MCF 10A (cell line): ENCODE results near the gene GNB3. TPM values are rescaled to one million over a fixed set of nuclear protein-coding genes. Genes with fewer than 3 reads are reported as not detected.

Source experiments
- BruUV-seq: library from RNA; stranded (reverse); fragments of 400-500 nt; replicated peaks from 2 replicates; lab custom pipeline; 2021; lab: Mats Ljungman, UMichigan
- CTCF ChIA-PET: fragments of 300-600 bp; sonication (Branson Sonifier 250); formaldehyde crosslinking; extraction: SDS; loops from one replicate; lab custom pipeline; 2021; ENCODE audit warnings: antibody characterized with exemption, inconsistent platforms; lab: Yijun Ruan, JAX
- POLR2A ChIA-PET: fragments of 300-600, 350-650 bp; sonication (Branson Sonifier 250); formaldehyde crosslinking; extraction: SDS; loops from one replicate; lab custom pipeline; 2020; ENCODE audit warnings: antibody characterized with exemption, inconsistent platforms; lab: Yijun Ruan, JAX
- DNase-seq: peaks from one replicate; pipeline ENCODE4 v3.0.0-alpha.2; 2018; ENCODE audit not compliant: unreplicated experiment
- H3K27ac Mint-ChIP-seq: one replicate; pipeline ENCODE4 v1.8.0; 2022; ENCODE audit warnings: mild to moderate bottlenecking, low read depth, mixed read lengths; ENCODE audit not compliant: unreplicated experiment
- H3K27me3 Mint-ChIP-seq: one replicate; pipeline ENCODE4 v1.8.0; 2022; ENCODE audit warnings: mixed read lengths; ENCODE audit not compliant: insufficient read depth, unreplicated experiment
- H3K36me3 Mint-ChIP-seq: one replicate; pipeline ENCODE4 v1.8.0; 2022; ENCODE audit warnings: mild to moderate bottlenecking, moderate library complexity, mixed read lengths; ENCODE audit not compliant: insufficient read depth, unreplicated experiment
- H3K4me1 Mint-ChIP-seq: one replicate; pipeline ENCODE4 v1.8.0; 2022; ENCODE audit warnings: mixed read lengths; ENCODE audit not compliant: insufficient read depth, unreplicated experiment
- H3K4me3 Mint-ChIP-seq: one replicate; pipeline ENCODE4 v1.8.0; 2022; ENCODE audit warnings: mild to moderate bottlenecking, moderate library complexity, mixed read lengths; ENCODE audit not compliant: unreplicated experiment
- H3K9me3 Mint-ChIP-seq: one replicate; pipeline ENCODE4 v1.8.0; 2022; ENCODE audit warnings: mixed read lengths; ENCODE audit not compliant: unreplicated experiment
- CTCF ChIP-seq: fragments of 200-600 bp; IDR thresholded peaks from one replicate; pipeline ENCODE4 v1.8.0; 2022; ENCODE audit warnings: antibody characterized with exemption, mild to moderate bottlenecking; ENCODE audit not compliant: unreplicated experiment
- intact Hi-C: fragments of 100-400 bp; cut with micrococcal nuclease; formaldehyde crosslinking; loops from 2 replicates; pipeline ENCODE4 v1.14.1; 2022
- total RNA-seq: library from RNA; stranded (reverse); gene quantifications from 2 replicates; pipeline ENCODE4 v1.2.3, GENCODE V29; 2022

GNB3 gene
- total RNA-seq, 1 experiment from 2014 or later: not detected

GRCh38 chr12:6826734-6827436, 13.8 kb upstream of the GNB3 start:
- POLR2A ChIA-PET: no interaction called here
- intact Hi-C loops: no loop called here

GRCh38 chr12:6827437-6827911, 13.3 kb upstream of the GNB3 start:
- peak overlapping the region; percentile 55 for H3K4me3 Mint-ChIP-seq
- H3K27me3 Mint-ChIP-seq: peaks cover 94% of the 10 kb centered on the region
- no peak overlapping the region for H3K27ac Mint-ChIP-seq
- ChIA-PET POLR2A (interaction anchor here (0.7 kb wide), 1 partner anchor 74 kb away, joined by 3 read pairs; the partner anchor contains the start of gene MLF2), CTCF (interaction anchor here (0.5 to 5.1 kb wide), 3 partner anchors 27 to 75 kb away, joined by 3 to 42 read pairs (median 14); partner anchors contain the start of gene MLF2)
- peaks cover 29% of the 10 kb centered on the region for H3K4me1 Mint-ChIP-seq
- peak; percentile 87 for DNase-seq
- TF ChIP-seq CTCF: no peak
- no peaks in the 10 kb centered on the region for H3K9me3 Mint-ChIP-seq
- H3K36me3 Mint-ChIP-seq: no peaks in the 10 kb centered on the region
- BruUV-seq: no TSS peak
- intact Hi-C loops: no loop called here

More at GRCh38 chr12:6826734-6827436, 13.8 kb upstream of the GNB3 start:
- H3K9me3 Mint-ChIP-seq: no peaks in the 10 kb centered on the region
- H3K27ac Mint-ChIP-seq: no peak overlapping the region
- H3K36me3 Mint-ChIP-seq: no peaks in the 10 kb centered on the region
- no peak for DNase-seq
- no TSS peak for BruUV-seq
- peaks cover 29% of the 10 kb centered on the region for H3K4me1 Mint-ChIP-seq
- H3K4me3 Mint-ChIP-seq: peak overlapping the region; percentile 55
- TF ChIP-seq CTCF: no peak
- CTCF ChIA-PET: interaction anchor here (0.5 to 5.1 kb wide), 16 partner anchors 9 to 212 kb away, joined by 3 to 42 read pairs (median 4); partner anchors contain the start of genes COPS7A, MLF2 and SPSB2
- peaks cover 99% of the 10 kb centered on the region for H3K27me3 Mint-ChIP-seq

GRCh38 chr12:6827982-6828780, 12.5 kb upstream of the GNB3 start, which contains the start of gene P3H3:
P3H3 (plus strand) TSS chr12:6828407; CDS start chr12:6828441, 34 bp downstream.
- ChIA-PET POLR2A (interaction anchor here (0.6 to 0.7 kb wide), 2 partner anchors 42 to 75 kb away, joined by 3 to 4 read pairs; partner anchors contain the start of gene MLF2), CTCF (interaction anchor here (1.1 to 8.7 kb wide), 3 partner anchors 20 to 75 kb away, joined by 4 to 74 read pairs (median 42); partner anchors contain the start of gene MLF2)
- no peak for TF ChIP-seq CTCF
- no peaks in the 10 kb centered on the region for H3K36me3 Mint-ChIP-seq
- peak; percentile 40 for DNase-seq
- peak within 1 kb of the TSS; percentile 77 for H3K4me3 Mint-ChIP-seq
- no peak within 1 kb of the TSS for H3K27ac Mint-ChIP-seq
- no TSS peak for BruUV-seq
- peaks cover 29% of the 10 kb centered on the region for H3K4me1 Mint-ChIP-seq
- H3K27me3 Mint-ChIP-seq: peaks cover 87% of the 10 kb centered on the region
- no peaks in the 10 kb centered on the region for H3K9me3 Mint-ChIP-seq
- intact Hi-C loops: no loop called here
